NCI-H1105 treated with DMSO at 0.1 percent for 48 hours (cell line): ENCODE results near the gene MACROD2.
A peak's percentile ranks its signal among the peaks of the same experiment; 100 is the strongest.
"Not testable (repeated sequence)": the region's sequence is repeated elsewhere in the genome, so short reads cannot be mapped to it uniquely, and the experiment has no call there.

Experiments
- DNase-seq: peaks from one replicate; lab custom pipeline; 2025; lab: John Stamatoyannopoulos, UW

The MACROD2 gene

DNA sequence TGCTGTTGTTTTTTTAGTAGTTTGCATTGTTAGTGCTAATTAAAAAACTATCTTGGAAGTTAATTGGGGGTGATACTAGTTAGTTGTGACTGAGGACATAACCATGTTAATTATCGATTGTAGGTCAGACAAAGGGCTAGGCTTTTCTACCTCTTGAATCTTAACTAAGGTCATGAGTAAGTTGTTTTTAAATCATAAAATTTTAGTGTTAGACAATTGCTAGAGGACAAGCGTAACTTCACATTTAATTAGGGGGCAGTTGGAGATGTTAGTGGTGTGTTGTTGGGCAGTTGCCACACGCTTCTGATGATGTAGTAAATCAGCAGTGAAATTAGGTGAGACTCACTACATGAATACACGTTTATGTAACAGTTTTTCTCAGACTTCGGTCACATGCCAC, 961.2 kb downstream of the MACROD2 start:
- DNase-seq: no peak

GRCh38 chr20:14957402-14957801, 962.1 kb downstream of the MACROD2 start:
- DNase-seq: no peak

GRCh38 chr20:14958626-14959025, 963.3 kb downstream of the MACROD2 start:
- no peak for DNase-seq

DNA sequence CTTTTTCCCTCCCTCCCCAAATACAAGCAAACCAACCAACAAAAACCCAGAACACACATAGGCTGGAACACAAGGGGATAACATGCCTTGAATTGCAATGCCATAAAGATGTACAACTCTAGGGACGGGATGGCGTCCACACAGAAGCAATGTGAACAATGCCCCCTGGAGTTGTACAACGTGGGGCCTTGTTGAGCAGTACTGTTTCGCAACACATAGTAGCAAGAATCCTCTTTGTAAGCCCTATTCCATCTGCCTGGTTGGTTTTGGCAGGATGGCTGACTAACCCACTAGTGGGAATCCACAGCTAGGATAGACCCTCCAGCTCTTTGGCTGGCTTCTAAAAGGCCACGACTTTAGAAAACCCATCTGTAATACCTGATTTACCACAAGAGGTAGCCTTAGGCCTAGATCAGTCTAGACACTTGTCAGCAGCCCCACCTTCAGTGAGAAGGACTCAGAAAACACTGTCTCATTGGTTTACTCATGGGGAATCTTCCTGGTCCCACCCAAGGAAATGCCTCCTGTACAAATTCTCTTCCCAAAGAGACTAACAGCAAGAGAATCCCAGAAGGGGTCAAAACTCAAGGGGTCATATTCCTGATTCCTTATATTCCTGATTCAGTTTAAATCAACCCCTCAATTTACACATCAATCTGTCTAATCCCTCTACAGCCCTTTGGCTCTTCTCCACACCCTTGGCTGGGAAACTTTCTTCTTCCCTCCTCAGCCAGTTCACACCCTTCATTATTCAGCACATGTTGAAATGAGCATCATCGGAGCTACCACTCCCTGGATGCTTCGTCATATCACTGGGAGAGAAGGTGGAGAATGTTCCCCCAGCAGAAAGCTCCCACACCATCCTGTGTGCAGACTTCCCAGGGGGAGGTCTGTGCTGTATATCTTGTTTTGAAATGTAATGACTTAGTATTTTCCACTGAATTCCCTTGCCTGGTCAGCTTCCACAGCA, 964.5 kb downstream of the MACROD2 start:
- no peak for DNase-seq

- DNase-seq: no peak
These were observed 965.5 kb downstream of the MACROD2 start for GRCh38 chr20:14960831-14961230.

- no peak for DNase-seq
These were observed 967.9 kb downstream of the MACROD2 start for GRCh38 chr20:14963262-14963663.

GRCh38 chr20:14966203-14966602, 970.9 kb downstream of the MACROD2 start:
- no peak for DNase-seq

DNA sequence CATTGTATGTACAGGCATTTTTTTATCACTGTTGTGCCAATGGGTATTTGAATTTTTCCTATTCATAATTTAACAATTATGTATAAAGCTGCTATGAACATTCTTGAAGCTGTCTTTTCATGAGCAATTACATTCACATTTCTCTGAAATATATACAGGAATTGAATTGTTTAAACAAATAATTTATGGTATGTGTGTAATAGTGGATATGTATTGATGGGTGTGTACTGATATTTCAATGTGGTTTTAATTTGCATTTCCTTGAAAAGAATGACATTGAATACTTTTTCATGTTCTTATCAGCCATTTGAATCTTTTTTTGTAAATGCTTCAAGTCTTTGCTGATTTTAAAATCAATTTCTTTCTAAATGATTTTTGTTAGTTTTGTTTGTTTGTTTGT, 971.5 kb downstream of the MACROD2 start:
- DNase-seq: no peak

DNA sequence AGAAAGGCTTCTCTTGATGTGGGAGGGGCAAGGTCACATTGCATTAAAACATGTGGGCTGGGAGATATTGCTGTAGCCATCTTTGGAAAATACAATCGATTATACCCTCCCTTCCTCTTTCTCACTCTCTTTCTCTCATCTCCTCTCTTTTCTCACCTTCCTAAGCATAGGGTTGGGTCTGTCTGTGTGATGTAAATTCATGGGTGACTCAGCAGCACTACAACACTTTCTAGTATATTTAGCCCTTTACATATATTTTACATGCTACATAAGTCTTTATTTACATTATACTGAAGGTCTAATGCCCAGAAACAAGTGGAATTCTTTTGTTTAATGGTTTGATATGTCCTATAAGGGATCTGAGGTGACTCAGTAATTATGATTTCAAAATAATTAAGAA, 976.9 kb downstream of the MACROD2 start:
- no peak for DNase-seq

DNA sequence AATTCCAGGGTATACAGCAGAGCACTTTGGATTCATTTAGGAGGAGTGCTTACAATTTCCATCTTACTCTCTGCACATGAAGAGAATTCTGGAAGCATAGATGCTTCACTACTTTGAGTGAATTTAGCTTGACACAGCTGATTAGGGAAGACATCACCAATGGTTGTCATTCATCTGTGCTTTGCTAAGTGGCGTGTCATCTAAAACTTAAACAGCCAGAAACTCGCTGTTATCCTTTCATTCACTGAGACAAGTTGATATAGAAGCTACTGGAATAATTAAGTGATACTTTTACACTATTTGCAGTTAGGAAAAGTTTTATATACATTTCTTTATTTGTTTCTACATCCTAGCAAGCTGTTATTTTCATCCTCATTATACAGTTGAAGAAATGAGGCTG, 977.4 kb downstream of the MACROD2 start:
- no peak for DNase-seq

- no peak for DNase-seq
These were observed 984.2 kb downstream of the MACROD2 start for GRCh38 chr20:14979453-14979986.

DNA sequence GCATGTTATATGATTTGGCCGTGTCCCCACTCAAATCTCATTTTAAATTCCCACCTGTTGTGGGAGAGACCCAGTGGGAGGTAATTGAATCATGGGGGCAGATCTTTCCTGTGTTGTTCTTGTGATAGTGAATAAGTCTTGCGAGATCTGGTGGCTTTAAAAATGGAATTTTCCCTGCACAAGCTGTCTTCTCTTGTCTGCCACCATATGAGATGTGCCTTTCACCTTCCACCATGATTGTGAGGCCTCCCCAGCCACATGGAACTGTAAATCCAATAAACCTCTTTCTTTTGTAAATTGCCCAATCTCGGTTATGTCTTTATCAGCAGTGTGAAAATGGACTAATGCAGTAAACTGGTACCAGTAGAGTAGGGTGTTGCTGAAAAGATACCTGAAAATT, 986.2 kb downstream of the MACROD2 start:
- not testable (repeated sequence) for DNase-seq

DNA sequence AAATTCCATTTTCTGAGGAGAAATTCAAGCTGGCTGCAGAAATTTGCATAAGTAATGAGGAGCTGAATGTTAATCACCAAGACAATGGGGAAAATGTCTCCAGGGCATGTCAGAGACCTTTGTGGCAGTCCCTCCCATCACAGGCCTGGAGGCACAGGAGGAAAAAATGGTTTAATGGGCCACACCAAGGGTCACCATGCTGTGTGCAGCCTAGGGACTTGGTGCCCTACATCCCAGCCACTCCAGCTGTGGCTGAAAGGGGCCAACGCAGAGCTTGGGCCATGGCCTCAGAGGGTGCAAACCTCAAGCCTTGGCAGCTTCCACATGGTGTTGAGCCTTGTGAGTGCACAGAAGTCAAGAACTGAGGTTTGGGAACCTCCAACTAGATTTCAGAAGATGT, 987.0 kb downstream of the MACROD2 start:
- DNase-seq: not testable (repeated sequence)

DNA sequence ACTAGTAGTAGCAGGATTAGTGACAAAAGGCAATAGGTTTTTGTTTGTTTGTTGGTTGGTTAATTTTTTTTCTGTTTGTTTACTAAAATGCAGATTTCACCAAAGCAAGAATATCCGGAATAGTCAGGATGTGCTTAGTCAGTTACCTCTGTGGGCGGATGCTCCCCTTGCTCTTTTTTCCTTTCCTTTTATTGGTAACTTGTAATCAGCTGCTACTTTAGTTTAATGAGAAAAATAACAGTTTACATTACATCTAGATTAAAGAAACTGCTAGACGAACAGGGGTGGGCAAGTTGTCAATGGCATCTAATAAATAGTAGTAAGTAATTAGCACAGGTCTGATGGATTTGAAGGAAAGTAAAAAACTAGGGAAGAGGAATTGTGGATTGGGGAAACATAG, 989.0 kb downstream of the MACROD2 start:
- no peak for DNase-seq

DNA sequence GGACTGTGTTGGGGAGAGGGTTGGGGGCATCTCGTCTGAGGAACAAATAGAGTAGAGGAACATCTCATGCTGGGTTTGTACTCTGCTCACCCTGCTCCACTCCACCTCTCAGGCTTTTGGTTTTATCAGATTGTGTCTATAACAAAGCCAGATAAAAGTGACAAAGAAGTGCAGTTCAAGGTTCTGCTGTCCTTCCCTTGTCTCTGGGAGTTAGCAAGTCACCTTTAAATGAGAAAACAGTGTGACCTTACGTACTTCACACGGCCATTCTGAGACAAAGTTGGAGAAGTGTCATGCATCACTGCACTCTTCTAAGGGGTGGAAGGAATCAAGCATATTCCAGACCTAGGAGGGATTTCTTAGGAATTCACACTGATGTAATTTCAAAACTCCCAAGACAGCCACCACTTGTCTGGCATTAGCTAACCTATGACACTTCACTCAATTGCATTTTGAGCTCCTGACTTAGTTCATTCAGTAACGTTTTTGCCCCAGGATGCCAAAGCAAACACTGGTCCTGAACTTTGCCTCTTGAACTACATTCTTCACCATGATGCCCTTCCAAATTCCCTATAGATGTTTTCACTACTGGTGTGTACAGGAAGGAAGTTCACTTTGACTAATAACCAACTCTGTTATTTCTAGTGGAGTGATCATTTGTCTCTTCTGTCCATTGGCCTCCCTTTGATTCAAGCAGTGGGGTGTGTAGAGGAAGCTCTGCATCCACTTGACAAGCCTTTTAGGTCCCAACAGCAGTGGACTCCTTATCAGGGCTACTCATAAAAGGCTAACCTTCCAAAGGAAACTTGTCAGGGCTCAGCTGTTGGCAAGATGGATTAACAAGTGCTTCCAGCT, 989.7 kb downstream of the MACROD2 start:
- no peak for DNase-seq

DNA sequence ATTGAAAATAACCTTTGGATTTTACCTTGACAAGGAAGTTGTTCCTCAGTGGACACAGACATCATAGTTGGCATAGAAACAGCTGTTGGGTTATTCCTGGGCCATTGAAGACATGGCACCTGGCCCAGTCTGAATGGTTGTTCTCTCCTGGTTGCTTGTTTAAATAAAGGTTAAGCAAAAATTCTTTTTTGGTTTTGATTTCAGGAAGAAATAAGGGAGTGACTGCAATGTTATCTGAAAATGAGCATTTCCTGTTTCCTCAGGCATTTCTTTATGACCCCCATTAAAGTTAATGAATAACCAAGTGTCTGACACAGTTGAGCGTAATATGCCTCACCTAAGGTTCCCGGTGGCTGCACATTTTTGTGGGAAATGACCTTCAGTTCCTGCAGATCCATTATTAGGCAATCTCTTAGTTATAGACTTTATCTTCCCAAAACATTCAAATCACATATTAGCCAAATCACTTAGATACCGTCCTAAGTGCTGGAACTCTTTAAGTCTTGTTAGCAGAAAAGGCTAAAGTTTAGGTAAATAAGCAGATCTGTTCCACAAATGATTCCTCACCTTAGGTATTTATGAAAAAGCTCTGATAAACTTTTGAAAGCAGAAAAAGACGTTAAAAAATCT, 990.8 kb downstream of the MACROD2 start:
- DNase-seq: no peak

- no peak for DNase-seq
These were observed 991.3 kb downstream of the MACROD2 start for GRCh38 chr20:14986656-14987055.

DNA sequence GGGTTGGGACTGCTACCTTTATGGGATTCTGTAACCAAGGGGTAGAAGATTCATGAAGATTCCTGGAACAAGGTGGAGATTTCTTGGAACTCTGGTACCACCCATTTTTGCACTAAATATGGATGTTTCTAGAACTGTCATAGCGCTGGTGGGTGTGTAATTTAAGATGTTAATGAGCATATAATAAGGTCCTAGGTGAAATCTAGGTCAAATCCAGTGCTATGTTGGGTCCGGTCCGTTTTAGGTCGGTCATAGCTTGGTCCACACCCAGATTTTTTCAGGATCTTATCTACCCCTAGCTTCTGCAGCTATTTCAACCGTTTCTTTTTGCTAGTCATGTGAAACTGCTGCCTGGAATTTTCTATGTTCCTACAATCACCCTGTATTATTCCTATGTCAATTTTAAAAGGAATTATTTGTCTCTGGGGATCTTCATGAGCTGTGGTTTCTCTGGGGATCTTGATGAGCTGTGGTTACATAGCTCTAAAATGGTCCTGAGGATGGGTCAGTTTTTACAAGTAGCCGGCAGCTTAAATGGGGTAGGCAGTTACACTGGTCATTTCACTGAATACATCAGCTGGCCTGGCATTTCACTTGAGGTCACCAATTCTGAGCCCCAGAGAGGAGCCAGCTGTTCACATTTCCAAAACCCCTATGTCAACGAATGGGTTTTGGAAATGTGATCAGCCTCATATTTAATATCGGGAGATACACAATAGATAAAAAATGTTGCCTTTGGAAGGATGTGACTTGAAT, 994.4 kb downstream of the MACROD2 start:
- no peak for DNase-seq

GRCh38 chr20:14991023-14991422, 995.7 kb downstream of the MACROD2 start:
- DNase-seq: no peak

DNA sequence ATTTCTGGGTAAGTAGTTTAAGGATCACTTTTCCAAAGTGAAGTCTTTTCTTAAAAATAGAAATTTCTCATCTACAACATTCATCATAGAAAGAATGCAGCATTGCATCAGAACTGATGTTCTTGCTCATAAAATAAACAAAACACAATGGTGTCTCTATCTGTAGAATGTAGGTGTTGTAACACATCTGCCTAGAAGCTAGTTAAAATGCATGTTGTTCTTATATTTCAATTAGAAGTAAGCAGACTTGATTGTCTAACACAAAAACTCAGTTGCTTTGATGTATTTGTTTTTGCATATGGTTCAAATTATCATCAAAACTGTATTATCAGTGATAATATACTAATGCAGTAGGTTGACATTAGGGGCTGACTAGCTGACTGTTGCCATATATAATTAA, 996.8 kb downstream of the MACROD2 start:
- DNase-seq: no peak

- DNase-seq: peak; percentile 16
These were observed 997.6 kb downstream of the MACROD2 start for GRCh38 chr20:14992961-14993360.
